Measurements from ENCODE around the gene TBKBP1.

GRCh38 chr17:47712330-47713023, 18.5 kb downstream of the TBKBP1 start:
- TF ChIP-seq EP300 (IDR thresholded peaks at IDR 0.05; ENCODE audit: low read depth) (no peak), POLR2A (IDR thresholded peaks at IDR 0.05) (no peak), CTCF (IDR thresholded peaks at IDR 0.05) (no peak), POLR2AphosphoS5 (IDR thresholded peaks at IDR 0.05) (no peak)

Measured in transverse colon (tissue), 4 donors.